HG03066 (cell line): ENCODE results near the gene ULK1.
"Not testable (repeated sequence)": the region's sequence is repeated elsewhere in the genome, so short reads cannot be mapped to it uniquely, and the experiment has no call there.

Experiments
- ATAC-seq: cut with Tn5 transposase; IDR thresholded peaks from one replicate; pipeline ENCODE4 v1.9.1; 2021; ENCODE audit warnings: low read depth; ENCODE audit not compliant: unreplicated experiment

The ULK1 gene

GRCh38 chr12:131861261-131862083, 33.0 kb upstream of the ULK1 start:
- no peak for ATAC-seq

- ATAC-seq, result no peak
These were observed 32.4 kb upstream of the ULK1 start for GRCh38 chr12:131862084-131862441.

- ATAC-seq, result no peak
These were observed 31.8 kb upstream of the ULK1 start for GRCh38 chr12:131862600-131862993.

- ATAC-seq, result no peak
These were observed 31.3 kb upstream of the ULK1 start for GRCh38 chr12:131862994-131863710.

GRCh38 chr12:131863711-131864396, 30.6 kb upstream of the ULK1 start:
- no peak for ATAC-seq

GRCh38 chr12:131864469-131864868, 30.0 kb upstream of the ULK1 start:
- ATAC-seq, result no peak

- ATAC-seq, result no peak
These were observed 29.1 kb upstream of the ULK1 start for GRCh38 chr12:131865180-131865875.

GRCh38 chr12:131867471-131867870, 27.0 kb upstream of the ULK1 start:
- ATAC-seq, result no peak

- no peak for ATAC-seq
These were observed 26.3 kb upstream of the ULK1 start for GRCh38 chr12:131867891-131868675.

- ATAC-seq, result no peak
These were observed 24.5 kb upstream of the ULK1 start for GRCh38 chr12:131869871-131870418.

GRCh38 chr12:131871677-131872076, 22.7 kb upstream of the ULK1 start:
- ATAC-seq, result no peak

GRCh38 chr12:131872154-131873051, 22.0 kb upstream of the ULK1 start:
- ATAC-seq, result no peak

GRCh38 chr12:131873293-131873692, 21.1 kb upstream of the ULK1 start:
- no peak for ATAC-seq

- not testable (repeated sequence) for ATAC-seq
These were observed 19.4 kb upstream of the ULK1 start for GRCh38 chr12:131874972-131875371.

- ATAC-seq, result not testable (repeated sequence)
These were observed 17.2 kb upstream of the ULK1 start for GRCh38 chr12:131877216-131877615.

GRCh38 chr12:131878436-131878835, 16.0 kb upstream of the ULK1 start:
- not testable (repeated sequence) for ATAC-seq

- no peak for ATAC-seq
These were observed 11.5 kb upstream of the ULK1 start for GRCh38 chr12:131882804-131883520.

- no peak for ATAC-seq
These were observed 10.9 kb upstream of the ULK1 start for GRCh38 chr12:131883521-131883900.
